ENCODE results near the gene TRAPPC1.

DNA sequence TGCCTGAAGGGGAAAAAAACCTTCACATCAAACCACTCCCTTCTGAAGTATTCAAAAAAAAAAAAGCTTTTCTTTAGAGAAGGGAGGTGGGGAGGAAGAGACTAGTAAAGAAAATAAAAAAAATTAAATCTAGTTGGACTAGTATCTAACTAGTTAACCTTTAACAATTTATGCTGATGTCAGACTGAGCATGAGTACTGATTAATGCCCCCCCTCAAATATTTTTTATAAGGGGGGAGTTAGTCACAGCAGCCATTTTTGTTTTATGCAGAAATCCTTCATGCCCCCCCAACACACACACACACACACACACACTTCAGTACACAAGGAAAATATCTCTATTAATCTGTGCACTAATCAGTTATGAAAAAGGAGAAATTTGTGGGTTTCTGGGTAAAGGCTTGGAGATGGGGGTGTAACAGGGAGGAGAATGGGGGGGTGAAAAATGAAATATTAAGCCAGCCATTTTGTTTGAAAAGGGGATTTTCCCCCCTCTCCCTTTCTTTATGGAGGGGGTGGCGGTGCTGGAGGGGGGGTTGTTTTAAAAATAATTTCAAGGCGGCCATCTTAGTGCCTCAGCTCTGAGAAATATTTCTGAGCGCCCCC, 47.9 kb downstream of the TRAPPC1 start:
- TF ChIP-seq, protein P1, sequence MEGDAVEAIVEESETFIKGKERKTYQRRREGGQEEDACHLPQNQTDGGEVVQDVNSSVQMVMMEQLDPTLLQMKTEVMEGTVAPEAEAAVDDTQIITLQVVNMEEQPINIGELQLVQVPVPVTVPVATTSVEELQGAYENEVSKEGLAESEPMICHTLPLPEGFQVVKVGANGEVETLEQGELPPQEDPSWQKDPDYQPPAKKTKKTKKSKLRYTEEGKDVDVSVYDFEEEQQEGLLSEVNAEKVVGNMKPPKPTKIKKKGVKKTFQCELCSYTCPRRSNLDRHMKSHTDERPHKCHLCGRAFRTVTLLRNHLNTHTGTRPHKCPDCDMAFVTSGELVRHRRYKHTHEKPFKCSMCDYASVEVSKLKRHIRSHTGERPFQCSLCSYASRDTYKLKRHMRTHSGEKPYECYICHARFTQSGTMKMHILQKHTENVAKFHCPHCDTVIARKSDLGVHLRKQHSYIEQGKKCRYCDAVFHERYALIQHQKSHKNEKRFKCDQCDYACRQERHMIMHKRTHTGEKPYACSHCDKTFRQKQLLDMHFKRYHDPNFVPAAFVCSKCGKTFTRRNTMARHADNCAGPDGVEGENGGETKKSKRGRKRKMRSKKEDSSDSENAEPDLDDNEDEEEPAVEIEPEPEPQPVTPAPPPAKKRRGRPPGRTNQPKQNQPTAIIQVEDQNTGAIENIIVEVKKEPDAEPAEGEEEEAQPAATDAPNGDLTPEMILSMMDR (IDR thresholded peaks at IDR 0.05), result no peak
- TF ChIP-seq POLR2A (IDR thresholded peaks at IDR 0.05), result no peak
